H1 (cell line): ENCODE data around the gene ALDH4A1. TPM values are rescaled to one million over a fixed set of nuclear protein-coding genes. Genes with fewer than 3 reads are reported as not detected.

Source experiments
- CTCF ChIA-PET: fragments of 300-600 bp; sonication (Branson Sonifier 250); formaldehyde crosslinking; loops from one replicate; lab custom pipeline; 2021; ENCODE audit not compliant: partially characterized antibody; lab: Charles Lee
- POLR2A ChIA-PET: fragments of 300-600 bp; sonication (Branson Sonifier 250); formaldehyde crosslinking; loops from one replicate; lab custom pipeline; 2021; ENCODE audit warnings: inconsistent platforms; ENCODE audit not compliant: partially characterized antibody; lab: Charles Lee
- DNase-seq, 2 experiments: peaks; one replicate each; pipeline versions ENCODE4 v3.0.0 to v3.0.0-alpha.2; 2010 to 2022; ENCODE audit warnings: low spot score in 2 of 2, low read depth in 1 of 2, mixed read lengths in 1 of 2
- FAIRE-seq: peaks from 2 replicates; lab custom pipeline; 2011; peaks lifted over from hg19 to GRCh38; lab: Jason Lieb, UNC
- H2AFZ ChIP-seq: 2 replicates; pipeline ENCODE4 v1.8.1; 2012; ENCODE audit warnings: low read length, inconsistent platforms
- H2AK5ac ChIP-seq: 2 replicates; pipeline ENCODE4 v1.6.1; 2013; ENCODE audit warnings: low read depth, low read length
- H2BK120ac ChIP-seq: replicated peaks from 2 replicates; pipeline ENCODE3; 2013; ENCODE audit warnings: low read depth, low read length, inconsistent platforms
- H2BK12ac ChIP-seq: 2 replicates; pipeline ENCODE4 v1.6.1; 2013; ENCODE audit warnings: low read depth, low read length
- H2BK15ac ChIP-seq: 2 replicates; pipeline ENCODE4 v1.6.1; 2013; ENCODE audit warnings: low read length
- H2BK20ac ChIP-seq: 2 replicates; pipeline ENCODE4 v1.6.1; 2013; ENCODE audit warnings: low read length
- H2BK5ac ChIP-seq: 2 replicates; pipeline ENCODE4 v1.6.1; 2013; ENCODE audit warnings: low read depth, low read length
- H3K14ac ChIP-seq: 2 replicates; pipeline ENCODE4 v1.6.1; 2013; ENCODE audit warnings: inconsistent platforms; ENCODE audit not compliant: insufficient read length
- H3K18ac ChIP-seq: 2 replicates; pipeline ENCODE4 v1.6.1; 2013; ENCODE audit warnings: low read length; ENCODE audit errors: extremely low read depth
- H3K23ac ChIP-seq: 2 replicates; pipeline ENCODE4 v1.6.1; 2013; ENCODE audit warnings: inconsistent platforms; ENCODE audit not compliant: insufficient read length
- H3K23me2 ChIP-seq: 2 replicates; pipeline ENCODE4 v1.6.1; 2013; ENCODE audit warnings: low read depth, low read length
- H3K27ac ChIP-seq: 2 replicates; pipeline ENCODE4 v1.6.1; 2011; ENCODE audit warnings: low read depth, low read length, inconsistent platforms
- H3K27me3 ChIP-seq, 4 experiments: replicated peaks in 1 of 4; 1 replicate in 1 of 4; 2 replicates in 3 of 4; pipeline versions ENCODE4 v1.6.1 to v1.8.1; 2011 to 2013; ENCODE audit warnings: low read length in 3 of 4, mild to moderate bottlenecking in 3 of 4, inconsistent platforms in 2 of 4, mixed read lengths in 2 of 4, moderate library complexity in 1 of 4; ENCODE audit not compliant: control insufficient read depth in 3 of 4, insufficient read depth in 3 of 4; ENCODE audit errors: extremely low read depth in 1 of 4
- H3K36me3 ChIP-seq, 4 experiments: 2 replicates each; pipeline versions ENCODE4 v1.6.1 to v1.8.1; 2011 to 2013; ENCODE audit warnings: mild to moderate bottlenecking in 4 of 4, low read length in 3 of 4, moderate library complexity in 2 of 4, control low read depth in 1 of 4, inconsistent platforms in 1 of 4; ENCODE audit not compliant: insufficient read depth in 4 of 4, control insufficient read depth in 2 of 4
- H3K4ac ChIP-seq: replicated peaks from 2 replicates; pipeline ENCODE3; 2013; ENCODE audit warnings: low read length, low read depth, mixed read lengths, inconsistent platforms; ENCODE audit not compliant: insufficient read length
- H3K4me1 ChIP-seq, 4 experiments: replicated peaks in 1 of 4; 1 replicate in 1 of 4; 2 replicates in 3 of 4; pipeline versions ENCODE4 v1.6.1 to v1.8.1; 2011 to 2013; ENCODE audit warnings: low read length in 3 of 4, inconsistent platforms in 2 of 4, mixed read lengths in 1 of 4; ENCODE audit not compliant: insufficient read depth in 4 of 4, control insufficient read depth in 3 of 4
- H3K4me2 ChIP-seq, 2 experiments: 2 replicates each; pipeline versions ENCODE4 v1.6.1 to v1.8.1; 2011 to 2013; ENCODE audit warnings: low read depth in 2 of 2, low read length in 2 of 2, control low read depth in 1 of 2, inconsistent platforms in 1 of 2, mild to moderate bottlenecking in 1 of 2; ENCODE audit not compliant: insufficient read depth in 1 of 2
- H3K4me3 ChIP-seq, 4 experiments: fragments of 200-600, 300-600 bp in 1 of 4; sonication (generic), shearing (Covaris generic), sonication (Bioruptor Twin) in 1 of 4; 2 replicates each; pipeline versions ENCODE4 v1.5.1 to v1.8.1; 2011 to 2016; ENCODE audit warnings: low read length in 4 of 4, low read depth in 3 of 4, control low read depth in 2 of 4, inconsistent platforms in 2 of 4, mild to moderate bottlenecking in 2 of 4, mixed read lengths in 1 of 4, moderate library complexity in 1 of 4; ENCODE audit not compliant: insufficient read depth in 2 of 4; ENCODE audit errors: extremely low read depth in 1 of 4
- H3K56ac ChIP-seq: replicated peaks from 2 replicates; pipeline ENCODE3; 2013; ENCODE audit warnings: low read depth, mild to moderate bottlenecking, mixed read lengths, low read length, inconsistent platforms; ENCODE audit not compliant: insufficient read length
- H3K79me1 ChIP-seq: 2 replicates; pipeline ENCODE4 v1.6.1; 2013; ENCODE audit warnings: low read depth, low read length, control low read depth
- H3K79me2 ChIP-seq, 2 experiments: 2 replicates each; pipeline versions ENCODE4 v1.6.1 to v1.8.1; 2012 to 2013; ENCODE audit warnings: low read length in 2 of 2, mild to moderate bottlenecking in 2 of 2, inconsistent platforms in 1 of 2; ENCODE audit not compliant: insufficient read depth in 2 of 2, control insufficient read depth in 1 of 2
- H3K9ac ChIP-seq, 4 experiments: replicated peaks in 1 of 4; 1 replicate in 1 of 4; 2 replicates in 3 of 4; pipeline versions ENCODE4 v1.6.1 to v1.8.1; 2011 to 2013; ENCODE audit warnings: low read depth in 3 of 4, low read length in 3 of 4, control low read depth in 2 of 4, mild to moderate bottlenecking in 2 of 4, moderate library complexity in 2 of 4, inconsistent platforms in 1 of 4; ENCODE audit errors: extremely low read depth in 1 of 4
- H3K9me3 ChIP-seq, 2 experiments: 2 replicates each; pipeline versions ENCODE4 v1.6.1 to v1.8.1; 2012 to 2013; ENCODE audit warnings: mild to moderate bottlenecking in 2 of 2, moderate library complexity in 2 of 2, control low read depth in 1 of 2, inconsistent platforms in 1 of 2, low read depth in 1 of 2, low read length in 1 of 2, mixed read lengths in 1 of 2; ENCODE audit not compliant: insufficient read depth in 2 of 2
- H4K20me1 ChIP-seq, 2 experiments: replicated peaks in 1 of 2; 2 replicates each; pipeline versions ENCODE3 to v1.8.1; 2011 to 2013; ENCODE audit warnings: inconsistent platforms in 2 of 2, low read length in 2 of 2, mild to moderate bottlenecking in 1 of 2; ENCODE audit not compliant: insufficient read depth in 2 of 2, control insufficient read depth in 1 of 2
- H4K5ac ChIP-seq: 2 replicates; pipeline ENCODE4 v1.6.1; 2013; ENCODE audit warnings: low read length, low read depth, mixed read lengths, inconsistent platforms; ENCODE audit not compliant: insufficient read length
- H4K8ac ChIP-seq: 2 replicates; pipeline ENCODE4 v1.8.0; 2013; ENCODE audit warnings: mild to moderate bottlenecking, moderate library complexity, low read length, inconsistent platforms; ENCODE audit not compliant: insufficient read depth; ENCODE audit errors: extremely low read depth
- H4K91ac ChIP-seq: replicated peaks from 2 replicates; pipeline ENCODE3; 2013; ENCODE audit warnings: low read length, mixed read lengths, inconsistent platforms; ENCODE audit not compliant: insufficient read length
- WGBS, 2 experiments: shearing (Covaris generic) in 1 of 2; methylation state at CpG; one replicate each; pipeline versions ENCODE4 v1.1.6 to v1.1.7; 2013 to 2015; ENCODE audit warnings: low lambda C conversion rate in 2 of 2, mixed read lengths in 2 of 2, inconsistent platforms in 1 of 2, low coverage in 1 of 2, missing lambda C conversion rate in 1 of 2; ENCODE audit not compliant: insufficient replicate concordance in 2 of 2, insufficient coverage in 1 of 2, insufficient read length in 1 of 2; ENCODE audit errors: extremely low coverage in 1 of 2, missing lambda C conversion rate in 1 of 2; 5-methylcytosine and 5-hydroxymethylcytosine counted together
- polyA plus RNA-seq, 7 experiments: library from polyadenylated mRNA; depleted of rRNA in 3 of 7; stranded (reverse) in 5 of 7; unstranded in 2 of 7; fragments of >200 nt in 5 of 7; fragments of 200-250 nt in 2 of 7; gene quantifications; 1 replicate in 5 of 7; 2 replicates in 1 of 7; 4 replicates in 1 of 7; pipeline versions ENCODE4 v1.2.1 to v1.2.3, GENCODE V29; 2011 to 2013; ENCODE audit warnings: missing spikeins in 2 of 7, mixed read lengths in 2 of 7
- total RNA-seq: library from RNA; stranded (reverse); fragmentation: NEBNext Ultra II Directional; extraction: Animal tissue kit (Norgen Biotek cat#: 25700); gene quantifications from 2 replicates; pipeline ENCODE4 v1.2.1, GENCODE V29; 2021

Gene ALDH4A1
- total and polyA plus RNA-seq, 2 of the 8 experiments (the other 6 are each of a cell fraction or from before 2014, with no cell fraction given), result 30.3 to 35.9 TPM

DNA sequence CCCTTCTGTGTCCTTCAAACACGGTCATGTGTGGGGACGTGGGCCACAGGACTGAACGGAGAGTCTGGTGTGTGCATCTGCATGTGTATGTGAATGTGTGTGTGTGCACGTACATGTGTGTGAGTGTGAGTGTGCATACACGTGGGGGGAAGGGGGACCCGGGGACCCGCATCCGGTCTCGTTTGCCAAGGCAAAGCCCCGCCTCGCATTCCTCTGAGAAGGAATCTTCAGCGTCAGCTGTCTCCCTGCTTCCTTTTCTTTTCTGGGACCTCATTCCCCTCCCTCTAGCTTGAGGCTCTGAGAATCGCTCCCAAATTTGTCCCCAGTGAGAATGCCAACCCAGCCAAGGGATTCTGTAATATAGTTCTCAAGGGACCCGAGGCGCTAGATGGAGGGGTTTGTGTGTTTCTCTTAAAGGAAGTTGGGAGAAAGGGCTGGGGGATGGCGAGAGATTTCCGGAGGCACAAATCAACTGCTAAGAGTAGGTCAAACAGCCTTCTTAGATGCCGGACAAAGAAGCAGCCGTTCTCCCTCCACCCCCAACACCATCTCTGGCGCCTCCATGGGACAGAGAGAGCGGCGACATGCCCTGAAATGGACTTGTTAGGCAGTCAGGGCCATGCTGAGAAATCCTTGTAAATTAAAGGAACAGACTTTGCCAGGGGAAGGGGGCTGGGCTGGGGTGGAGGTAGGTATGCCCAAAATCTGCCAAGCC lies 47.5 kb upstream of the ALDH4A1 start:
- Histone ChIP-seq H2BK12ac (peak overlapping the region; percentile 99), H4K20me1 (peaks cover 0 to 2% of the 10 kb centered on the region in 2 experiments), H3K79me1 (0 out of 2 replicates have a peak, but pooled peaks cover 3% of the 10 kb centered on the region), H3K9me3 (no peaks in the 10 kb centered on the region), H4K5ac (peak overlapping the region; percentile 37), H3K27me3 (peaks cover 0 to 13% (median 8%) of the 10 kb centered on the region in 4 experiments; a peak in 5 of 7 replicates), H3K23ac (no peak overlapping the region), H2BK120ac (peak overlapping the region; percentile 13), H2AK5ac (peak overlapping the region; percentile 99), H2BK5ac (peak overlapping the region; percentile 96), H3K4me1 (peaks cover 16 to 24% (median 19%) of the 10 kb centered on the region in 4 experiments), H4K91ac (peak overlapping the region; percentile 99), H3K9ac (peak overlapping the region in 3 of 4 experiments; percentile 22 to 45 (median 42); a peak in 4 of 7 replicates), H3K14ac (no peak overlapping the region), H3K27ac (peak overlapping the region; percentile 30; the same call in 1 of the 2 replicates), H3K79me2 (no peaks in the 10 kb centered on the region), H3K36me3 (no peaks in the 10 kb centered on the region), H3K4me3 (peak overlapping the region in 2 of 4 experiments; percentile 8 to 34; a peak in 3 of 8 replicates), H3K23me2 (0 out of 2 replicates have a peak, but pooled peaks cover 3% of the 10 kb centered on the region), H3K18ac (peak overlapping the region; percentile 95), H4K8ac (peak overlapping the region; percentile 60; the same call in 1 of the 2 replicates), H3K4ac (peak overlapping the region; percentile 76), H2AFZ (no peak overlapping the region; the same call in 1 of the 2 replicates), H3K56ac (no peak overlapping the region), H2BK20ac (peak overlapping the region; percentile 94), H2BK15ac (peak overlapping the region; percentile 99), H3K4me2 (peak overlapping the region; percentile 55 to 83)
- CTCF ChIA-PET, result interaction anchor here (0.6 to 5.6 kb wide), 8 partner anchors 18 to 464 kb away, joined by 3 to 60 read pairs (median 5); no protein-coding TSS in a partner anchor
- no peak for DNase-seq
- 27% methylated on average over 22 of the region's 22 CpGs; no CpG with 5 or more reads in 1 of the 2 experiments for WGBS, 2 experiments
- POLR2A ChIA-PET, result interaction anchor here (0.6 to 3.5 kb wide), 7 partner anchors 9 to 62 kb away, joined by 3 to 20 read pairs (median 3); no protein-coding TSS in a partner anchor
- FAIRE-seq, result peak; percentile 48
